Nephron progenitor cell (in vitro differentiated cells): Measurements from ENCODE around the gene CTXND2.

Source experiments
- DNase-seq: peaks from one replicate; pipeline ENCODE4 v3.0.0; 2021
- H3K27ac Mint-ChIP-seq: 2 replicates; pipeline ENCODE4 v1.8.0; 2021; ENCODE audit warnings: mild to moderate bottlenecking, moderate library complexity, mixed read lengths
- H3K27me3 Mint-ChIP-seq: 2 replicates; pipeline ENCODE4 v1.8.0; 2021; ENCODE audit warnings: mild to moderate bottlenecking, low read depth, mixed read lengths; ENCODE audit not compliant: poor library complexity
- H3K36me3 Mint-ChIP-seq: 2 replicates; pipeline ENCODE4 v1.8.0; 2021; ENCODE audit warnings: low read depth, mixed read lengths
- H3K4me1 Mint-ChIP-seq: 2 replicates; pipeline ENCODE4 v1.8.0; 2021; ENCODE audit warnings: mixed read lengths
- H3K4me3 Mint-ChIP-seq: 2 replicates; pipeline ENCODE4 v1.8.0; 2021; ENCODE audit warnings: mild to moderate bottlenecking, moderate library complexity, mixed read lengths
- H3K9me3 Mint-ChIP-seq: 2 replicates; pipeline ENCODE4 v1.8.0; 2021; ENCODE audit warnings: mild to moderate bottlenecking, moderate library complexity, mixed read lengths
- CTCF ChIP-seq: fragments of 200-600 bp; sonication (generic); IDR thresholded peaks from 2 replicates; pipeline ENCODE4 v1.5.0; 2021; ENCODE audit warnings: antibody characterized with exemption

Gene CTXND2

GRCh38 chr1:150961756-150962155, 74.8 kb downstream of the CTXND2 start:
- no peaks in the 10 kb centered on the region for H3K9me3 Mint-ChIP-seq
- no peak for DNase-seq
- H3K36me3 Mint-ChIP-seq: peaks cover 92% of the 10 kb centered on the region
- H3K27ac Mint-ChIP-seq: peak overlapping the region; percentile 68
- peaks cover 17% of the 10 kb centered on the region for H3K4me1 Mint-ChIP-seq
- TF ChIP-seq CTCF: no peak
- H3K27me3 Mint-ChIP-seq: no peaks in the 10 kb centered on the region
- no peak overlapping the region for H3K4me3 Mint-ChIP-seq
